SK-N-SH (cell line): ENCODE data around the gene TMOD3. TPM values are rescaled to one million over a fixed set of nuclear protein-coding genes. Genes with fewer than 3 reads are reported as not detected.

Source experiments
- CTCF ChIA-PET: fragments of 300-600, 350-600 bp; formaldehyde crosslinking; extraction: SDS; loops from one replicate; lab custom pipeline; 2021; lab: Yijun Ruan, JAX
- POLR2A ChIA-PET: fragments of 350-600 bp; sonication (Branson Sonifier 250); formaldehyde crosslinking; extraction: SDS; loops from one replicate; lab custom pipeline; 2020; ENCODE audit warnings: antibody characterized with exemption, inconsistent platforms; lab: Yijun Ruan, JAX
- DNase-seq: peaks from one replicate; pipeline ENCODE4 v3.0.0; 2012
- H2AFZ ChIP-seq: fragments of 200-600 bp; sonication (generic); 2 replicates; pipeline ENCODE4 v1.8.1; 2016; ENCODE audit warnings: antibody characterized with exemption, mild to moderate bottlenecking, low read depth
- H3F3A ChIP-seq: fragments of 200-600 bp; sonication (generic); replicated peaks from 2 replicates; pipeline ENCODE3; 2016; ENCODE audit warnings: antibody characterized with exemption, mild to moderate bottlenecking; ENCODE audit not compliant: insufficient read depth
- H3K27ac ChIP-seq, 2 experiments: fragments of 200-500 bp in 1 of 2; fragments of 200-600 bp in 1 of 2; sonication (Bioruptor generic) in 1 of 2; sonication (generic), shearing (Covaris generic) in 1 of 2; 2 replicates each; pipeline versions ENCODE4 v1.5.1 to v1.6.1; 2014 to 2016; ENCODE audit warnings: low read depth in 2 of 2, inconsistent platforms in 1 of 2, low read length in 1 of 2, mild to moderate bottlenecking in 1 of 2, mixed read lengths in 1 of 2
- H3K27me3 ChIP-seq: fragments of 200-600 bp; sonication (generic), shearing (Covaris generic); 2 replicates; pipeline ENCODE4 v1.6.1; 2016; ENCODE audit warnings: mixed run types; ENCODE audit not compliant: insufficient read depth
- H3K36me3 ChIP-seq, 2 experiments: fragments of 200-500 bp in 1 of 2; fragments of 200-600 bp in 1 of 2; sonication (Bioruptor generic) in 1 of 2; sonication (generic) in 1 of 2; replicated peaks in 1 of 2; 2 replicates each; pipeline versions ENCODE3 to v1.5.1; 2014 to 2016; ENCODE audit warnings: low read length in 1 of 2, mild to moderate bottlenecking in 1 of 2; ENCODE audit not compliant: insufficient read depth in 2 of 2, control insufficient read depth in 1 of 2
- H3K4me1 ChIP-seq, 2 experiments: fragments of 200-500 bp in 1 of 2; fragments of 200-600 bp in 1 of 2; sonication (Bioruptor generic) in 1 of 2; sonication (generic), shearing (Covaris generic) in 1 of 2; 2 replicates each; pipeline versions ENCODE4 v1.5.1 to v1.6.1; 2014 to 2016; ENCODE audit warnings: low read depth in 1 of 2, low read length in 1 of 2, mixed run types in 1 of 2; ENCODE audit not compliant: insufficient read depth in 2 of 2, control insufficient read depth in 1 of 2
- H3K4me2 ChIP-seq: fragments of 200-600 bp; sonication (generic), shearing (Covaris generic); 2 replicates; pipeline ENCODE4 v1.6.1; 2017; ENCODE audit warnings: mixed run types
- H3K4me3 ChIP-seq, 2 experiments: fragments of 200-500 bp in 1 of 2; fragments of 200-600 bp in 1 of 2; sonication (Bioruptor generic) in 1 of 2; sonication (generic), shearing (Covaris generic) in 1 of 2; 2 replicates each; pipeline versions ENCODE4 v1.5.1 to v1.8.1; 2014 to 2016; ENCODE audit warnings: low read depth in 2 of 2, inconsistent platforms in 1 of 2, low read length in 1 of 2, mild to moderate bottlenecking in 1 of 2, mixed read lengths in 1 of 2, moderate library complexity in 1 of 2
- H3K79me2 ChIP-seq: fragments of 200-600 bp; sonication (generic); 2 replicates; pipeline ENCODE4 v1.8.1; 2017; ENCODE audit warnings: mild to moderate bottlenecking; ENCODE audit not compliant: insufficient read depth
- H3K9ac ChIP-seq: fragments of 200-600 bp; sonication (generic); 2 replicates; pipeline ENCODE4 v1.6.1; 2017; ENCODE audit warnings: mixed run types
- H3K9me2 ChIP-seq: fragments of 200-600 bp; sonication (generic); 2 replicates; pipeline ENCODE4 v1.6.1; 2017; ENCODE audit warnings: mixed run types
- H3K9me3 ChIP-seq: fragments of 200-600 bp; sonication (generic); 2 replicates; pipeline ENCODE4 v1.6.1; 2017; ENCODE audit warnings: mixed run types, mild to moderate bottlenecking, moderate library complexity
- H4K20me1 ChIP-seq: fragments of 200-600 bp; sonication (generic); 2 replicates; pipeline ENCODE4 v1.6.1; 2017; ENCODE audit warnings: mild to moderate bottlenecking, mixed run types; ENCODE audit not compliant: insufficient read depth
- CTCF ChIP-seq: fragments of 200-600 bp; sonication (generic); IDR thresholded peaks from 2 replicates; pipeline ENCODE4 v1.6.1; 2017; ENCODE audit warnings: antibody characterized with exemption, mild to moderate bottlenecking, moderate library complexity
- EP300 ChIP-seq, 2 experiments: IDR thresholded peaks; 2 replicates each; pipeline versions ENCODE4 v1.4.0 to v1.6.1; 2012; ENCODE audit warnings: borderline replicate concordance in 1 of 2, low read depth in 1 of 2, low read length in 1 of 2
- FOXM1 ChIP-seq: IDR thresholded peaks from 2 replicates; pipeline ENCODE4 v1.4.0; 2012; ENCODE audit warnings: low read depth, mild to moderate bottlenecking
- GABPA ChIP-seq: IDR thresholded peaks from 2 replicates; pipeline ENCODE4 v1.4.0; 2012; ENCODE audit warnings: low read depth, mild to moderate bottlenecking
- GATA2 ChIP-seq: sonication (generic); formaldehyde crosslinking; IDR thresholded peaks from 2 replicates; pipeline ENCODE4 v1.5.0; 2020; ENCODE audit warnings: mild to moderate bottlenecking, missing genetic modification reagents
- JUND ChIP-seq: IDR thresholded peaks from 2 replicates; pipeline ENCODE4 v1.4.0; 2012
- RAD21 ChIP-seq: IDR thresholded peaks from 2 replicates; pipeline ENCODE4 v1.6.1; 2012; ENCODE audit warnings: mild to moderate bottlenecking, low read length
- SIN3A ChIP-seq: IDR thresholded peaks from 2 replicates; pipeline ENCODE4 v1.6.1; 2012; ENCODE audit warnings: low read depth, mild to moderate bottlenecking, low read length, moderate library complexity, borderline replicate concordance
- WGBS: methylation state at CpG from one replicate; pipeline ENCODE4 v1.1.6; 2017; ENCODE audit warnings: low lambda C conversion rate; 5-methylcytosine and 5-hydroxymethylcytosine counted together
- polyA plus RNA-seq, 3 experiments: library from polyadenylated mRNA; depleted of rRNA; stranded (reverse); fragments of >200 nt; gene quantifications; 2 replicates each; pipeline ENCODE4 v1.2.3, GENCODE V29; 2012
- TF ChIP-seq, protein P1 (sequence below): IDR thresholded peaks from 2 replicates; pipeline ENCODE4 v1.4.0; 2012; ENCODE audit warnings: low read depth, borderline replicate concordance

TMOD3 gene
- polyA plus RNA-seq, 1 of the 3 experiments (the other 2 are of a cell fraction) = 6.0 TPM

DNA sequence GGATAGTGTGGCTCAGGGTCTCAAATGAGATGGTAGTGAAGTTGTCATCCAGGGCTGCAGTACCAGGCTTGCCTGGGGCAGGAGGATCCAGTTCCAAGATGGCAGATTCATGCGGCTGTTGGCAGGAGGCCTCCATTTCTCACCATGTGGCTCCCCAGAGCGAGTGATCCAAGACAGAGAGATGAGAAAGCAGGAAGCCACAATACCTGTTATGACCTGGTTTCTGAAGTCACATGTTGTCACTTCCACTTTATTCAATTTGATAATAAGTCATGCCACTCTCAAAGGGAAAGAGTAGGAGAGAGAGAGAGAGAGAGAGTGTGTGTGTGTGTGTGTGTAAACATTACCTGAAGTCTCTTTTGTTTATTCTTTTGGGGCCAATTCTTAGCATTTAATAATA is 47.9 kb upstream of the TMOD3 start:
- Histone ChIP-seq H3K36me3 (peaks cover 30 to 50% of the 10 kb centered on the region in 2 experiments), H3K9me3 (0 out of 2 replicates have a peak, but pooled peaks cover 3% of the 10 kb centered on the region), H3K4me1 (no peaks in the 10 kb centered on the region), H3K9me2 (no peaks in the 10 kb centered on the region), H3K4me2 (no peak overlapping the region), H3K4me3 (no peak overlapping the region), H3K27me3 (no peaks in the 10 kb centered on the region), H2AFZ (no peak overlapping the region), H3K27ac (no peak overlapping the region), H3F3A (no peaks in the 10 kb centered on the region), H4K20me1 (no peaks in the 10 kb centered on the region), H3K9ac (no peak overlapping the region), H3K79me2 (no peaks in the 10 kb centered on the region)
- no peak for DNase-seq
- TF ChIP-seq GATA2 = no peak
- TF ChIP-seq SIN3A = no peak
- no peak for TF ChIP-seq FOXM1
- TF ChIP-seq GABPA = no peak
- TF ChIP-seq, protein P1, sequence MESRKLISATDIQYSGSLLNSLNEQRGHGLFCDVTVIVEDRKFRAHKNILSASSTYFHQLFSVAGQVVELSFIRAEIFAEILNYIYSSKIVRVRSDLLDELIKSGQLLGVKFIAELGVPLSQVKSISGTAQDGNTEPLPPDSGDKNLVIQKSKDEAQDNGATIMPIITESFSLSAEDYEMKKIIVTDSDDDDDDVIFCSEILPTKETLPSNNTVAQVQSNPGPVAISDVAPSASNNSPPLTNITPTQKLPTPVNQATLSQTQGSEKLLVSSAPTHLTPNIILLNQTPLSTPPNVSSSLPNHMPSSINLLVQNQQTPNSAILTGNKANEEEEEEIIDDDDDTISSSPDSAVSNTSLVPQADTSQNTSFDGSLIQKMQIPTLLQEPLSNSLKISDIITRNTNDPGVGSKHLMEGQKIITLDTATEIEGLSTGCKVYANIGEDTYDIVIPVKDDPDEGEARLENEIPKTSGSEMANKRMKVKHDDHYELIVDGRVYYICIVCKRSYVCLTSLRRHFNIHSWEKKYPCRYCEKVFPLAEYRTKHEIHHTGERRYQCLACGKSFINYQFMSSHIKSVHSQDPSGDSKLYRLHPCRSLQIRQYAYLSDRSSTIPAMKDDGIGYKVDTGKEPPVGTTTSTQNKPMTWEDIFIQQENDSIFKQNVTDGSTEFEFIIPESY = no peak
- TF ChIP-seq JUND = no peak
- 91% methylated on average over 2 of the region's 2 CpGs for WGBS
- ChIA-PET CTCF (interaction anchor here (1.1 to 1.8 kb wide), 2 partner anchors 132 to 160 kb away, joined by 3 to 14 read pairs; no protein-coding TSS in a partner anchor), POLR2A (no interaction called here)

DNA sequence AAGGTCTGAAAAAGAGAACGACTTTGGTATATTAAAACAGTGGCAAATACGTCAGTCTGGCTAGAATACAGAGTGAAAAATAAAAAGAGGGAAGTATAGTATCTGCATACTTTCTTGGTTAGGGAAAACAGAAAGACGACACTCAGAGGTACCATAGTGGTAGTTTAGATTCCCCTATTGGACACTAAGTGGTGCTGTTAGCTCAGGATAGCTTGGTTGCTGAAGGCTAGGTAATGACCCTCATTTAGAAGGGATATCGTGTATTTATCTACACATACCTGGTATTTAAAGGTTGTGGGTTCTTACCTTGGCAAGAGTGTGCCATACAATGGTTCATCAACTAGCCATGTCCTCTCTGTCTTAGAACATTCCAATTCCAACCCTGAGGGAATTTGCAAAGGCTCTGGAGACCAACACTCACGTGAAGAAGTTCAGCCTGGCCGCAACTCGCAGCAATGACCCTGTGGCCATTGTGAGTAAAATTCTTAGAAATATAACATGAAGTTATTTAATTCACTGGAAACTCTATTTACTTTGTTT is 47.0 kb upstream of the TMOD3 start:
- Histone ChIP-seq H4K20me1 (no peaks in the 10 kb centered on the region), H3K9ac (no peak overlapping the region), H2AFZ (no peak overlapping the region), H3K27me3 (no peaks in the 10 kb centered on the region), H3K27ac (no peak overlapping the region), H3K9me2 (no peaks in the 10 kb centered on the region)
- DNase-seq = peak; percentile 21
- CTCF ChIA-PET = interaction anchor here (4.2 kb wide), 1 partner anchor 133 kb away, joined by 23 read pairs; no protein-coding TSS in a partner anchor
- TF ChIP-seq CTCF (peak; percentile 31), RAD21 (peak; percentile 53), EP300 (IDR thresholded peaks at IDR 0.05; ENCODE audit: borderline replicate concordance in 1 of 2, low read depth in 1 of 2, low read length in 1 of 2) (no peak)
- TF ChIP-seq, all 33 proteins: peak for 2
- WGBS = 85% methylated on average over 7 of the region's 7 CpGs
- H3F3A ChIP-seq = no peaks in the 10 kb centered on the region
- H3K9me3 ChIP-seq = 0 out of 2 replicates have a peak, but pooled peaks cover 3% of the 10 kb centered on the region
- H3K36me3 ChIP-seq = peaks cover 32 to 55% of the 10 kb centered on the region in 2 experiments
- H3K79me2 ChIP-seq = no peaks in the 10 kb centered on the region
- H3K4me1 ChIP-seq = no peaks in the 10 kb centered on the region
- H3K4me2 ChIP-seq = no peak overlapping the region
- POLR2A ChIA-PET = no interaction called here
- no peak overlapping the region for H3K4me3 ChIP-seq
